Body of pancreas (tissue), 4 donors: ENCODE measurements around the gene CPEB1. TPM values are rescaled to one million over a fixed set of nuclear protein-coding genes. Genes with fewer than 3 reads are reported as not detected.

Experiments used
- ATAC-seq: fragments of 150-250 bp; one replicate; pipeline ENCODE4 v1.9.1; 2016
- DNase-seq, 4 donors: peaks; one replicate each; pipeline ENCODE4 v3.0.0-alpha.2; 2019
- H3K27ac ChIP-seq, 4 donors: fragments of 200-600 bp; sonication (generic); 1 replicate in 3 of 4; 2 replicates in 1 of 4; pipeline versions ENCODE4 v1.5.1 to v1.6.1; 2016 to 2019; ENCODE audit warnings: mild to moderate bottlenecking in 1 of 4, mixed read lengths in 1 of 4, moderate library complexity in 1 of 4
- H3K27me3 ChIP-seq, 2 donors: fragments of 200-600 bp; sonication (generic); one replicate each; pipeline ENCODE4 v1.6.0; 2016; ENCODE audit warnings: mild to moderate bottlenecking in 1 of 2
- H3K36me3 ChIP-seq, 2 donors: fragments of 200-600 bp; sonication (generic); replicated peaks in 1 of 2; 2 replicates each; pipeline ENCODE4 v1.5.1; 2016; ENCODE audit warnings: low read depth in 2 of 2; ENCODE audit not compliant: insufficient read depth in 1 of 2
- H3K4me1 ChIP-seq: fragments of 200-600 bp; sonication (generic); one replicate; pipeline ENCODE4 v1.6.0; 2016
- H3K4me3 ChIP-seq, 2 donors: fragments of 200-600 bp; sonication (generic); 1 replicate in 1 of 2; 2 replicates in 1 of 2; pipeline ENCODE4 v1.5.1; 2016 to 2019
- H3K9me3 ChIP-seq, 3 donors: fragments of 200-600 bp; sonication (generic); 1 replicate in 2 of 3; 2 replicates in 1 of 3; pipeline ENCODE4 v1.5.1; 2016
- POLR2A ChIP-seq, 3 donors: fragments of 450-650 bp; IDR thresholded peaks; one replicate each; pipeline ENCODE4 v1.6.1; 2016; ENCODE audit warnings: antibody characterized with exemption in 3 of 3, mild to moderate bottlenecking in 2 of 3
- WGBS, 2 donors: methylation state at CpG; one replicate each; pipeline ENCODE4 v1.1.5; 2017; 5-methylcytosine and 5-hydroxymethylcytosine counted together
- intact Hi-C: fragments of 100-400 bp; cut with DNase I; formaldehyde crosslinking; loops from one replicate; pipeline ENCODE4 v1.15.1; 2023
- total RNA-seq, 2 donors: library from RNA; depleted of rRNA; stranded (reverse); fragments of >200 nt; gene quantifications; one replicate each; pipeline ENCODE4 v1.1.0, GENCODE V29; 2016
- TF ChIP-seq, protein P1 (sequence below), 7 experiments: fragments of 450-650 bp in 4 of 7; fragments of 200-600 bp in 3 of 7; sonication (generic) in 3 of 7; IDR thresholded peaks; one replicate each; pipeline ENCODE4 v1.5.1; 2016 to 2019; ENCODE audit warnings: antibody characterized with exemption in 7 of 7

Gene CPEB1
- total RNA-seq, 2 donors from 2014 or later = 1.0 TPM; not detected in 1

DNA sequence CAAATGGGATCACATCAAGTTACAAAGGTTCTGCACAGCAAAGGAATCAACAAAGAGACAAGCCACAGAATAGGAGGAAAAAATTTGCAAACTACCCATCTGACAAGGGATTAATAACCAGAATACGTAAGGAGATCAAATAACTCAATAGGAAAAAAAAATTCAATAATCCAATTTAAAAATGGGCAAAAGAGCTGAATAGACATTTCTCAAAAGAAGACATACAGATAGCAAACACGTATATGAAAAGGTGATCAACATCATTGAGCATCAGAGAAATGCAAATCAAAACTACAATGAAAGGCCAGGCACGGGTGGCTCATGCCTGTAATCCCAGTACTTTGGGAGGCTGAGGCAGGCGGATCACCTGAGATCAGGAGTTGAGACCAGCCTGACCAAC lies 23.5 kb upstream of the CPEB1 start:
- TF ChIP-seq POLR2A (IDR thresholded peaks at IDR 0.05) = no peak
- TF ChIP-seq, protein P1, sequence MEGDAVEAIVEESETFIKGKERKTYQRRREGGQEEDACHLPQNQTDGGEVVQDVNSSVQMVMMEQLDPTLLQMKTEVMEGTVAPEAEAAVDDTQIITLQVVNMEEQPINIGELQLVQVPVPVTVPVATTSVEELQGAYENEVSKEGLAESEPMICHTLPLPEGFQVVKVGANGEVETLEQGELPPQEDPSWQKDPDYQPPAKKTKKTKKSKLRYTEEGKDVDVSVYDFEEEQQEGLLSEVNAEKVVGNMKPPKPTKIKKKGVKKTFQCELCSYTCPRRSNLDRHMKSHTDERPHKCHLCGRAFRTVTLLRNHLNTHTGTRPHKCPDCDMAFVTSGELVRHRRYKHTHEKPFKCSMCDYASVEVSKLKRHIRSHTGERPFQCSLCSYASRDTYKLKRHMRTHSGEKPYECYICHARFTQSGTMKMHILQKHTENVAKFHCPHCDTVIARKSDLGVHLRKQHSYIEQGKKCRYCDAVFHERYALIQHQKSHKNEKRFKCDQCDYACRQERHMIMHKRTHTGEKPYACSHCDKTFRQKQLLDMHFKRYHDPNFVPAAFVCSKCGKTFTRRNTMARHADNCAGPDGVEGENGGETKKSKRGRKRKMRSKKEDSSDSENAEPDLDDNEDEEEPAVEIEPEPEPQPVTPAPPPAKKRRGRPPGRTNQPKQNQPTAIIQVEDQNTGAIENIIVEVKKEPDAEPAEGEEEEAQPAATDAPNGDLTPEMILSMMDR (IDR thresholded peaks at IDR 0.05) = no peak
- Histone ChIP-seq H3K27ac (no peak overlapping the region), H3K4me1 (no peaks in the 10 kb centered on the region), H3K4me3 (no peak overlapping the region), H3K9me3 (no peaks in the 10 kb centered on the region), H3K36me3 (no peaks in the 10 kb centered on the region), H3K27me3 (no peaks in the 10 kb centered on the region)
- DNase-seq = no peak
- intact Hi-C loops = no loop called here
- 78 to 79% methylated on average over 4 of the region's 4 CpGs for WGBS, 2 donors
- ATAC-seq = no peak

DNA sequence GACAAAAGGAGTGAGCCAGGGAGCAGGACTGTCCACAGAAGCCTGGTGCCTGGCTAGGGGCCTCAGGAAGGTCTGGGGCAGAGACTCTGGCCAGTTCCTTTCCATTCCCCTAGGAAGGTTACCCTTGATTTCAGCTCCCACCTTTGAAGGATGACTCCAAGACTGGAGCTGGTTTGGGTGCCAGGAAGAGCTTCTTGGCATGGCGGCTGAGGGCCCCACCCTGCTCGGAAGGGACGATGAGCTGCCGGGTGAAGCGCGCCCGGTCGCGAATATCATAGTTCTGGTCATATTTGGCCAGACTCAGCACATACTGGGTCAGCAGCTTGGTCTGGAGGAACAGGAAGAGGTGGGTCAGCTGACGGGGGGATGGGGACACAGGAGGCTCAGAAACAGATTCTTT lies 19.4 kb upstream of the CPEB1 start:
- DNase-seq = no peak
- no peak for ATAC-seq
- TF ChIP-seq POLR2A (IDR thresholded peaks at IDR 0.05) = no peak
- TF ChIP-seq, protein P1 (IDR thresholded peaks at IDR 0.05) = no peak
- H3K4me1 ChIP-seq = no peaks in the 10 kb centered on the region
- 44 to 87% methylated on average over 1 to 10 of the region's 10 CpGs for WGBS, 2 donors
- intact Hi-C loops = no loop called here
- H3K36me3 ChIP-seq = no peaks in the 10 kb centered on the region
- H3K27me3 ChIP-seq = no peaks in the 10 kb centered on the region
- H3K27ac ChIP-seq = no peak overlapping the region
- H3K4me3 ChIP-seq = no peak overlapping the region
- H3K9me3 ChIP-seq = no peaks in the 10 kb centered on the region

DNA sequence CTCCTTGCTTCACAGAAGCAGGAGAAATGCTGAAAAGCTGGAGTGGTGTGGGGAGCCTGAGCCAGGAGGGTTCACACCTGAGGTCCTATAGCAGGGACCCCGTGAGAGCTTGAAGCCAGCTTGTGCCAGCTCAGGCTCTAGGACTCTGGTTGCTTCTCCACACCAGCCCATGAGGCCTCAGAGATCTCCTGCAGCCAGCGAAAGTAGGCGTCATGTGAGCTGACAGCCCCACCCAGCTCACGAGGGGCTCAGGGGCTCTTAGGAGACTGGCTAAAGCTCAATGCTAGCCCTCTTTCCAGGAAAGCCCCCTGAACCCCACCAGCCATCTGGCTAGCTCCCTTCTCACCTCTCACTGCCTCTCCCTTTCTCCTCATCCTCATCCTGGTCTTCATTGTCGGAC lies 16.9 kb upstream of the CPEB1 start:
- H3K4me3 ChIP-seq = no peak overlapping the region
- H3K9me3 ChIP-seq = no peaks in the 10 kb centered on the region
- H3K36me3 ChIP-seq = no peaks in the 10 kb centered on the region
- H3K27me3 ChIP-seq = no peaks in the 10 kb centered on the region
- 77 to 82% methylated on average over 3 to 5 of the region's 5 CpGs for WGBS, 2 donors
- ATAC-seq = no peak
- intact Hi-C loops = no loop called here
- DNase-seq = no peak
- H3K27ac ChIP-seq = no peak overlapping the region
- no peak for TF ChIP-seq POLR2A (IDR thresholded peaks at IDR 0.05)
- TF ChIP-seq, protein P1 (IDR thresholded peaks at IDR 0.05) = no peak
- H3K4me1 ChIP-seq = no peaks in the 10 kb centered on the region

DNA sequence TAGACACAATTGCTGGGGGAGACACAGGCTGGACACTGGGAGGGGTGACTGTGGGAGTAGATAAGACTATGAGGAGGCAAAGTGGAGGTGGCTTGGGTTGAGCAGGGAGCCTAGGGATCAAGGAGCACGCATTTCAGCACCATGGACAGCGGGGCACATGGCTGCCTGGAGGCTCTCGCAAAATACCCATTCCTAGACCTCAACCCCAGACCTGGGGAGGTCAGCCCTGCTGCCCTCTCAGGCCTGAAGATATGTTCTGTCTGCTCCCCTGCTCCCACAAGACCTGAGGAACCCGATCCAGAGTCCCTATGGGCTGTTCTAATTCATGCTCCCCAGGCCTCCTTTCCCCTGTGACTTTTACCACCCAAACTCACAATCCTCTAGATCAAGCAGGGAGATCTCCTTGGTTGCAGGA lies 16.0 kb upstream of the CPEB1 start:
- 9 to 20% methylated on average over 3 to 4 of the region's 4 CpGs for WGBS, 2 donors
- TF ChIP-seq, protein P1 (IDR thresholded peaks at IDR 0.05) = no peak
- TF ChIP-seq POLR2A (IDR thresholded peaks at IDR 0.05) = no peak
- intact Hi-C loops = no loop called here

DNA sequence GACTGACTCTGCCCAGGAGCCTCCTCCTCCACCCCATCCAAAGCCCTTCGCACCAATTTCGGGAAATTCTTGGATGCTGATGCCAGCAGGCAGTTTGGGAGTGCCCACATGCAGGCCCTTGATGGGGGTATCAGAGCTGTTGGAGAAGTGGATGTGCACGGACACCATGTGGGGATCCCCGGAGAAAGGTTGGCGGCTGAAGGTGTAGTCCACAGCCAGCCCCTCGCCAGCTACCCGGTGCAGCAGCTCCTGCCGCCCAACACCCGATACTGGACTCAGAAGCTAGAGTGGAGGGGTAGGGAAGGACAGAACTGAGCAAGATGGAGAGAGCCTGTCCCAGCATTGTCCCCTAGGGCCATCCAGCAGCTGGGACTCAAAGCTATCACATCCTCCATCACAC lies 15.5 kb upstream of the CPEB1 start:
- intact Hi-C loops = no loop called here

More for the DNA sequence above, 16.0 kb upstream of the CPEB1 start:
- ATAC-seq (no peak), DNase-seq (peak; percentile 52 to 71 (median 56))
- Histone ChIP-seq H3K4me3 (no peak overlapping the region), H3K36me3 (no peaks in the 10 kb centered on the region), H3K27ac (no peak overlapping the region), H3K4me1 (no peaks in the 10 kb centered on the region), H3K9me3 (no peaks in the 10 kb centered on the region), H3K27me3 (no peaks in the 10 kb centered on the region)

More for the DNA sequence above, 15.5 kb upstream of the CPEB1 start:
- Histone ChIP-seq H3K4me1 (no peaks in the 10 kb centered on the region), H3K9me3 (no peaks in the 10 kb centered on the region), H3K36me3 (no peaks in the 10 kb centered on the region), H3K27me3 (no peaks in the 10 kb centered on the region), H3K4me3 (no peak overlapping the region), H3K27ac (no peak overlapping the region)
- ATAC-seq (no peak), DNase-seq (no peak)
- TF ChIP-seq, protein P1 (IDR thresholded peaks at IDR 0.05) = no peak
- no peak for TF ChIP-seq POLR2A (IDR thresholded peaks at IDR 0.05)
- WGBS, 2 donors = 54 to 69% methylated on average over 7 to 9 of the region's 9 CpGs
